CD4-positive, alpha-beta T cell (primary cell): ENCODE data around the gene CAMTA1. TPM values are rescaled to one million over a fixed set of nuclear protein-coding genes. Genes with fewer than 3 reads are reported as not detected.

Experiments
- ATAC-seq: fragments of 200-7000 bp; cut with Tn5 transposase; one replicate; pipeline ENCODE4 v1.10.0; 2022; ENCODE audit warnings: mild to moderate bottlenecking; ENCODE audit not compliant: poor library complexity
- CTCF ChIA-PET: fragments of 350-600 bp; sonication (Branson Sonifier 250); formaldehyde crosslinking; loops from one replicate; lab custom pipeline; 2021; ENCODE audit warnings: antibody characterized with exemption, inconsistent platforms; lab: Charles Lee
- POLR2A ChIA-PET: fragments of 350-600 bp; sonication (Branson Sonifier 250); formaldehyde crosslinking; loops from one replicate; lab custom pipeline; 2021; ENCODE audit warnings: antibody characterized with exemption, inconsistent platforms; lab: Charles Lee
- DNase-seq, 14 experiments: peaks; one replicate each; pipeline ENCODE4 v3.0.0-alpha.2; 2013 to 2020; ENCODE audit warnings: mixed read lengths in 2 of 14
- H3K27ac ChIP-seq, 2 donors: one replicate each; pipeline versions ENCODE4 v1.5.1 to v1.7.0; 2013; ENCODE audit warnings: low read length in 2 of 2, low read depth in 1 of 2, mild to moderate bottlenecking in 1 of 2
- H3K27me3 ChIP-seq, 2 experiments: 1 replicate in 1 of 2; 2 replicates in 1 of 2; pipeline versions ENCODE4 v1.6.1 to v1.7.0; 2013; ENCODE audit warnings: low read length in 2 of 2, control low read depth in 1 of 2, mild to moderate bottlenecking in 1 of 2, moderate library complexity in 1 of 2; ENCODE audit not compliant: insufficient read depth in 2 of 2, control insufficient read depth in 1 of 2
- H3K36me3 ChIP-seq: one replicate; pipeline ENCODE4 v1.6.1; 2013; ENCODE audit warnings: low read length, control low read depth; ENCODE audit not compliant: insufficient read depth
- H3K4me1 ChIP-seq: one replicate; pipeline ENCODE4 v1.6.1; 2013; ENCODE audit warnings: low read length, control low read depth; ENCODE audit not compliant: insufficient read depth
- H3K4me3 ChIP-seq: one replicate; pipeline ENCODE4 v1.5.1; 2013; ENCODE audit warnings: mild to moderate bottlenecking, low read length, moderate library complexity
- H3K9me3 ChIP-seq, 2 experiments: 1 replicate in 1 of 2; 2 replicates in 1 of 2; pipeline versions ENCODE4 v1.6.1 to v1.7.0; 2013; ENCODE audit warnings: low read length in 2 of 2, mild to moderate bottlenecking in 2 of 2, control low read depth in 1 of 2, moderate library complexity in 1 of 2; ENCODE audit not compliant: control insufficient read depth in 1 of 2, insufficient read depth in 1 of 2
- H3K27ac Mint-ChIP-seq: one replicate; pipeline ENCODE4 v1.8.0; 2020; ENCODE audit warnings: mixed read lengths
- H3K27me3 Mint-ChIP-seq: one replicate; pipeline ENCODE4 v1.8.0; 2021; ENCODE audit warnings: mixed read lengths
- H3K36me3 Mint-ChIP-seq: one replicate; pipeline ENCODE4 v1.8.0; 2021; ENCODE audit warnings: low read depth, mixed read lengths
- H3K4me1 Mint-ChIP-seq: one replicate; pipeline ENCODE4 v1.8.0; 2021; ENCODE audit warnings: low read depth, mixed read lengths
- H3K4me3 Mint-ChIP-seq: one replicate; pipeline ENCODE4 v1.8.0; 2020; ENCODE audit warnings: mild to moderate bottlenecking, mixed read lengths
- H3K9me3 Mint-ChIP-seq: one replicate; pipeline ENCODE4 v1.8.0; 2020; ENCODE audit warnings: mixed read lengths
- intact Hi-C, 2 experiments: fragments of 100-400 bp; cut with DNase I in 1 of 2; cut with micrococcal nuclease in 1 of 2; formaldehyde crosslinking; loops; one replicate each; pipeline versions ENCODE4 v1.15.1 to v1.9.0; 2023 to 2025; cut with DNase I, micrococcal nuclease
- total RNA-seq, 174 experiments: library from RNA in 2 of 174; stranded (reverse) in 2 of 174; gene quantifications; one replicate each; pipeline ENCODE4 v1.2.3 and lab custom pipeline; 2021 to 2026
- TF ChIP-seq, protein P1 (sequence below): fragments of 200-600 bp; IDR thresholded peaks from one replicate; pipeline ENCODE4 v1.8.0; 2022; ENCODE audit warnings: antibody characterized with exemption, mild to moderate bottlenecking

Gene CAMTA1
- total RNA-seq, 2 experiments from 2014 or later: 38.6 to 39.3 TPM

DNA sequence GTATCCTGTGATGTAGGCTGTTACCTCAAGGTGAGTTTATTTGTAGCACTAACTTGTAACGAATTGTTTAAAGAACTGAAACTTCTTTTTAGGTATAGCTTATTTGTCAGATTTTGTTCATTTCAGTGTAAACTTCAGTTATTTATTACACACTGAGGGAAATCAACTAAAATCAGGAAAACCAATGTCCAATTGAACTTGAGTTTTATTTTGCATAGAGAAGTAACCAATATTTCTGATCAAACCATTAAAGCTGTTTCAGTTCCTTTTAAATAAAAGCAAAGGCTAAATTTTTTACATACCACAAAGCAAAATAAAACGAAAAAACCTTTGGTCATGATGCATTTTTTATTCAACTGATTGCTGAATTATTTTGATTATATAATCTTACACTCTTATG lies 103.6 kb downstream of the CAMTA1 start:
- H3K4me3 Mint-ChIP-seq: no peak overlapping the region
- no peak for ATAC-seq

DNA sequence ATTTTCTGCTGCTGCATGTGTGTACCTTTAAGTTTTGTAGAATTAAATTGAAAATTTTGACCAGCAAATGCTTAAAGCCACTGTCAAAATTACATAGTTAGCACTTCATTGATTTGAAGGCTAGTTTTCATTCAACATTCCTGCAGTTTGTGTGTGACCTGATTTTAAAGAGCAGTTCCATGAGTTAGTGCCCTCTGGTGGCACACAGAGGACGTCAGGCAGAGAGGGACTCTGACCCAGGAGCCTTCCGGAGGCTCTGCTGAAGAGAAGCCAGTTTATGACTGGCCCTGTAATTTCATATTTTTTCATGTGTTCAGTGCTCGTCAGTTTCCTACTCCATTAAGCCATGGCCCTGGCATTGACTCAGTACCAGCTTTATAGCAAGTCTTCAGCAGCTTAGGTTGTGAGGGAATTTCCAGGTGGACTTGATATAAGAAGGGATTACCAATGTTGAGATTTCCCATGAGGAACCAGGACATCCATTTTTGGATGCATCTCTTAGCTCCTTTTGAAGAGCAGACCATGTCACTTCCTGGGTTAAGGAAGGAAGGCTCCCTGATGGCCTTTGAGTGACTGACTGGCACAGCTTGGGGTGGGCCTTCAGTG lies 104.7 kb downstream of the CAMTA1 start:
- Mint-ChIP-seq H3K36me3 (peaks cover 11% of the 10 kb centered on the region), H3K4me1 (no peaks in the 10 kb centered on the region), H3K9me3 (no peaks in the 10 kb centered on the region), H3K27me3 (no peaks in the 10 kb centered on the region), H3K27ac (no peak overlapping the region), H3K4me3 (no peak overlapping the region)
- Histone ChIP-seq H3K4me1 (no peaks in the 10 kb centered on the region), H3K36me3 (peaks cover 4% of the 10 kb centered on the region), H3K9me3 (no peaks in the 10 kb centered on the region), H3K27me3 (no peaks in the 10 kb centered on the region), H3K27ac (no peak overlapping the region), H3K4me3 (no peak overlapping the region)
- CTCF ChIA-PET: interaction anchor here (0.7 to 1.3 kb wide), 2 partner anchors 12 to 1125 kb away, joined by 3 read pairs; no protein-coding TSS in a partner anchor
- ATAC-seq (no peak), DNase-seq (peak in 13 of 14 experiments; percentile 2 to 62 (median 17))
- POLR2A ChIA-PET: no interaction called here
- intact Hi-C loops: loop anchor here (1.0 to 2.0 kb wide), 5 partner anchors 95 to 169 kb away; no protein-coding TSS in a partner anchor
- TF ChIP-seq, protein P1, sequence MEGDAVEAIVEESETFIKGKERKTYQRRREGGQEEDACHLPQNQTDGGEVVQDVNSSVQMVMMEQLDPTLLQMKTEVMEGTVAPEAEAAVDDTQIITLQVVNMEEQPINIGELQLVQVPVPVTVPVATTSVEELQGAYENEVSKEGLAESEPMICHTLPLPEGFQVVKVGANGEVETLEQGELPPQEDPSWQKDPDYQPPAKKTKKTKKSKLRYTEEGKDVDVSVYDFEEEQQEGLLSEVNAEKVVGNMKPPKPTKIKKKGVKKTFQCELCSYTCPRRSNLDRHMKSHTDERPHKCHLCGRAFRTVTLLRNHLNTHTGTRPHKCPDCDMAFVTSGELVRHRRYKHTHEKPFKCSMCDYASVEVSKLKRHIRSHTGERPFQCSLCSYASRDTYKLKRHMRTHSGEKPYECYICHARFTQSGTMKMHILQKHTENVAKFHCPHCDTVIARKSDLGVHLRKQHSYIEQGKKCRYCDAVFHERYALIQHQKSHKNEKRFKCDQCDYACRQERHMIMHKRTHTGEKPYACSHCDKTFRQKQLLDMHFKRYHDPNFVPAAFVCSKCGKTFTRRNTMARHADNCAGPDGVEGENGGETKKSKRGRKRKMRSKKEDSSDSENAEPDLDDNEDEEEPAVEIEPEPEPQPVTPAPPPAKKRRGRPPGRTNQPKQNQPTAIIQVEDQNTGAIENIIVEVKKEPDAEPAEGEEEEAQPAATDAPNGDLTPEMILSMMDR: peak; percentile 69

More for the DNA sequence above, 103.6 kb downstream of the CAMTA1 start:
- H3K9me3 Mint-ChIP-seq: no peaks in the 10 kb centered on the region
- no peak overlapping the region for H3K27ac ChIP-seq
- no peak overlapping the region for H3K27ac Mint-ChIP-seq
- TF ChIP-seq, protein P1: no peak
- H3K4me1 Mint-ChIP-seq: no peaks in the 10 kb centered on the region
- no peaks in the 10 kb centered on the region for H3K27me3 Mint-ChIP-seq
- peaks cover 4% of the 10 kb centered on the region for H3K36me3 ChIP-seq
- H3K36me3 Mint-ChIP-seq: peaks cover 11% of the 10 kb centered on the region
- intact Hi-C loops: loop anchor here in 1 of 2 experiments (1.0 kb wide), 1 partner anchor 162 kb away; no protein-coding TSS in a partner anchor
- no peaks in the 10 kb centered on the region for H3K4me1 ChIP-seq
- no peak for DNase-seq
- ChIA-PET CTCF (interaction anchor here (1.3 kb wide), 1 partner anchor 11 kb away, joined by 3 read pairs; no protein-coding TSS in a partner anchor), POLR2A (no interaction called here)
- no peaks in the 10 kb centered on the region for H3K9me3 ChIP-seq
- H3K4me3 ChIP-seq: no peak overlapping the region
- no peaks in the 10 kb centered on the region for H3K27me3 ChIP-seq

DNA sequence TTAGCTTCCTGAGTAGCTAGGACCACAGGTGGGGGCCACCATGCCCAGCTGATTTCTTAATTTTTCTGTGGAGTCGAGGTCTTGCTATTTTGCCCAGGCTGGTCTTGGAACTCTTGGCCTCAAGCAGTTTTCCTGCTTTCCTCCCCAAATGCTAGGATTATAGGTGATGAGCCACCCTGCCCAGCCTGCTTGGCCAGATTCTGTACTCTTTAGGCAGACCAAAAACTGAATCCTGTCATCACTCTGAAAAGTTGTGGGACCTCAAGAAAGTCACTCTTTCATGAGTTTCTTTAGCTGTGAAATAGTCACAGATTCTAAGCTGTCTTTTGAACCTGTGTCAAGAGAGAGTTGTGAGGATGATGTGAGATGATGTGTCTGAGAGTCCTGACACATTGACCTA lies 105.4 kb downstream of the CAMTA1 start:
- DNase-seq: no peak
- intact Hi-C loops: loop anchor here (1.0 to 2.0 kb wide), 4 partner anchors 95 to 170 kb away; no protein-coding TSS in a partner anchor
- H3K4me1 Mint-ChIP-seq: no peaks in the 10 kb centered on the region
- TF ChIP-seq, protein P1: no peak
- H3K27ac Mint-ChIP-seq: no peak overlapping the region
- H3K36me3 Mint-ChIP-seq: peaks cover 9% of the 10 kb centered on the region
- H3K27me3 Mint-ChIP-seq: no peaks in the 10 kb centered on the region
- CTCF ChIA-PET: interaction anchor here (0.7 kb wide), 1 partner anchor 1124 kb away, joined by 3 read pairs; no protein-coding TSS in a partner anchor
- no peaks in the 10 kb centered on the region for H3K9me3 Mint-ChIP-seq
- POLR2A ChIA-PET: no interaction called here
- Histone ChIP-seq H3K4me3 (no peak overlapping the region), H3K36me3 (peaks cover 4% of the 10 kb centered on the region), H3K27ac (no peak overlapping the region), H3K9me3 (no peaks in the 10 kb centered on the region), H3K27me3 (no peaks in the 10 kb centered on the region), H3K4me1 (no peaks in the 10 kb centered on the region)
- H3K4me3 Mint-ChIP-seq: no peak overlapping the region
- ATAC-seq: no peak
